ENCODE measurements around the gene ATXN2.

ATXN2 gene

GRCh38 chr12:111505601-111506036, 93.5 kb downstream of the ATXN2 start:
- no peak for TF ChIP-seq EP300 (IDR thresholded peaks at IDR 0.05; ENCODE audit: borderline replicate concordance)
- TF ChIP-seq MAX (IDR thresholded peaks at IDR 0.05): no peak
- TF ChIP-seq FOXM1 (IDR thresholded peaks at IDR 0.05; ENCODE audit: borderline replicate concordance, low read depth): no peak
- no peak for TF ChIP-seq TEAD4 (IDR thresholded peaks at IDR 0.05)

- no peak for TF ChIP-seq EP300 (IDR thresholded peaks at IDR 0.05; ENCODE audit: borderline replicate concordance)
Observed at GRCh38 chr12:111503116-111503515, 96.0 kb downstream of the ATXN2 start.

- TF ChIP-seq FOXM1 (IDR thresholded peaks at IDR 0.05; ENCODE audit: borderline replicate concordance, low read depth) (no peak), EP300 (IDR thresholded peaks at IDR 0.05; ENCODE audit: borderline replicate concordance) (no peak), CREB1 (IDR thresholded peaks at IDR 0.05; ENCODE audit: low read depth) (no peak), NFIC (IDR thresholded peaks at IDR 0.05) (no peak), EGR1 (IDR thresholded peaks at IDR 0.05) (no peak), YY1 (IDR thresholded peaks at IDR 0.05; ENCODE audit: low read depth) (no peak), CEBPB (IDR thresholded peaks at IDR 0.05) (no peak), RAD21 (IDR thresholded peaks at IDR 0.05; ENCODE audit: low read depth) (no peak), TEAD4 (IDR thresholded peaks at IDR 0.05) (no peak), TAF1 (IDR thresholded peaks at IDR 0.05; ENCODE audit: low read depth) (no peak), MAX (IDR thresholded peaks at IDR 0.05) (no peak), TCF12 (IDR thresholded peaks at IDR 0.05; ENCODE audit: low read depth) (no peak), ZBTB7A (IDR thresholded peaks at IDR 0.05; ENCODE audit: low read depth) (no peak)
- TF ChIP-seq, protein P1, sequence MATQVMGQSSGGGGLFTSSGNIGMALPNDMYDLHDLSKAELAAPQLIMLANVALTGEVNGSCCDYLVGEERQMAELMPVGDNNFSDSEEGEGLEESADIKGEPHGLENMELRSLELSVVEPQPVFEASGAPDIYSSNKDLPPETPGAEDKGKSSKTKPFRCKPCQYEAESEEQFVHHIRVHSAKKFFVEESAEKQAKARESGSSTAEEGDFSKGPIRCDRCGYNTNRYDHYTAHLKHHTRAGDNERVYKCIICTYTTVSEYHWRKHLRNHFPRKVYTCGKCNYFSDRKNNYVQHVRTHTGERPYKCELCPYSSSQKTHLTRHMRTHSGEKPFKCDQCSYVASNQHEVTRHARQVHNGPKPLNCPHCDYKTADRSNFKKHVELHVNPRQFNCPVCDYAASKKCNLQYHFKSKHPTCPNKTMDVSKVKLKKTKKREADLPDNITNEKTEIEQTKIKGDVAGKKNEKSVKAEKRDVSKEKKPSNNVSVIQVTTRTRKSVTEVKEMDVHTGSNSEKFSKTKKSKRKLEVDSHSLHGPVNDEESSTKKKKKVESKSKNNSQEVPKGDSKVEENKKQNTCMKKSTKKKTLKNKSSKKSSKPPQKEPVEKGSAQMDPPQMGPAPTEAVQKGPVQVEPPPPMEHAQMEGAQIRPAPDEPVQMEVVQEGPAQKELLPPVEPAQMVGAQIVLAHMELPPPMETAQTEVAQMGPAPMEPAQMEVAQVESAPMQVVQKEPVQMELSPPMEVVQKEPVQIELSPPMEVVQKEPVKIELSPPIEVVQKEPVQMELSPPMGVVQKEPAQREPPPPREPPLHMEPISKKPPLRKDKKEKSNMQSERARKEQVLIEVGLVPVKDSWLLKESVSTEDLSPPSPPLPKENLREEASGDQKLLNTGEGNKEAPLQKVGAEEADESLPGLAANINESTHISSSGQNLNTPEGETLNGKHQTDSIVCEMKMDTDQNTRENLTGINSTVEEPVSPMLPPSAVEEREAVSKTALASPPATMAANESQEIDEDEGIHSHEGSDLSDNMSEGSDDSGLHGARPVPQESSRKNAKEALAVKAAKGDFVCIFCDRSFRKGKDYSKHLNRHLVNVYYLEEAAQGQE (IDR thresholded peaks at IDR 0.05; ENCODE audit: low read depth): no peak
- TF ChIP-seq, protein P2, sequence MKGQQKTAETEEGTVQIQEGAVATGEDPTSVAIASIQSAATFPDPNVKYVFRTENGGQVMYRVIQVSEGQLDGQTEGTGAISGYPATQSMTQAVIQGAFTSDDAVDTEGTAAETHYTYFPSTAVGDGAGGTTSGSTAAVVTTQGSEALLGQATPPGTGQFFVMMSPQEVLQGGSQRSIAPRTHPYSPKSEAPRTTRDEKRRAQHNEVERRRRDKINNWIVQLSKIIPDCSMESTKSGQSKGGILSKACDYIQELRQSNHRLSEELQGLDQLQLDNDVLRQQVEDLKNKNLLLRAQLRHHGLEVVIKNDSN (IDR thresholded peaks at IDR 0.05): no peak
Observed at GRCh38 chr12:111494676-111495075, 104.4 kb downstream of the ATXN2 start.

GRCh38 chr12:111488798-111489197, 110.3 kb downstream of the ATXN2 start:
- TF ChIP-seq CREB1 (IDR thresholded peaks at IDR 0.05; ENCODE audit: low read depth) (no peak), TEAD4 (IDR thresholded peaks at IDR 0.05) (no peak), EP300 (IDR thresholded peaks at IDR 0.05; ENCODE audit: borderline replicate concordance) (no peak), ZBTB7A (IDR thresholded peaks at IDR 0.05; ENCODE audit: low read depth) (no peak), YY1 (IDR thresholded peaks at IDR 0.05; ENCODE audit: low read depth) (no peak), TCF12 (IDR thresholded peaks at IDR 0.05; ENCODE audit: low read depth) (no peak), CEBPB (IDR thresholded peaks at IDR 0.05) (no peak), RAD21 (IDR thresholded peaks at IDR 0.05; ENCODE audit: low read depth) (no peak)
- TF ChIP-seq, protein P2 (IDR thresholded peaks at IDR 0.05): no peak

DNA sequence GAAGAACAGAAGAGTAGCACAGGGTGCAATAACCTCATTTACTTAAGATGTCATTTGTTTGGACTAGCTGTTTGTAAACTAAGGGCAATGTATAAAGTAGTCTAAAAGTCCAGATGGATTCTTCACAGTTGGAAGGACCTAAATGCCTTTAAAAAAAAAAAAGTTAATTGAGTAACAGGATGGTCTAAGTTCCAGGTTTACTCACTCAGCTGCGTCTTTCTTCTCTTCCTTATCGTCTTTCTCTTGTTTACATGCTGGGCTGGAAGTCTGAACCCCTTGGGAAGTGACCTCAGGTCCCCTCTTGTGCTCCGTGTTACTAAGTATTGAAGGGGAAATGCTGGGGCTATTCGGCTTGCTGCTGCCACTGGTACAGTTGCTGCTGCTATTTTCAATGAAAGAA, 110.8 kb downstream of the ATXN2 start:
- TF ChIP-seq CREB1 (IDR thresholded peaks at IDR 0.05; ENCODE audit: low read depth) (no peak), TEAD4 (IDR thresholded peaks at IDR 0.05) (no peak), MAX (IDR thresholded peaks at IDR 0.05) (no peak), TCF12 (IDR thresholded peaks at IDR 0.05; ENCODE audit: low read depth) (no peak), RAD21 (IDR thresholded peaks at IDR 0.05; ENCODE audit: low read depth) (no peak), EP300 (IDR thresholded peaks at IDR 0.05; ENCODE audit: borderline replicate concordance) (no peak), CEBPB (IDR thresholded peaks at IDR 0.05) (no peak), YY1 (IDR thresholded peaks at IDR 0.05; ENCODE audit: low read depth) (no peak), ZBTB7A (IDR thresholded peaks at IDR 0.05; ENCODE audit: low read depth) (no peak), FOXM1 (IDR thresholded peaks at IDR 0.05; ENCODE audit: borderline replicate concordance, low read depth) (no peak)
- TF ChIP-seq, protein P2 (IDR thresholded peaks at IDR 0.05): no peak

DNA sequence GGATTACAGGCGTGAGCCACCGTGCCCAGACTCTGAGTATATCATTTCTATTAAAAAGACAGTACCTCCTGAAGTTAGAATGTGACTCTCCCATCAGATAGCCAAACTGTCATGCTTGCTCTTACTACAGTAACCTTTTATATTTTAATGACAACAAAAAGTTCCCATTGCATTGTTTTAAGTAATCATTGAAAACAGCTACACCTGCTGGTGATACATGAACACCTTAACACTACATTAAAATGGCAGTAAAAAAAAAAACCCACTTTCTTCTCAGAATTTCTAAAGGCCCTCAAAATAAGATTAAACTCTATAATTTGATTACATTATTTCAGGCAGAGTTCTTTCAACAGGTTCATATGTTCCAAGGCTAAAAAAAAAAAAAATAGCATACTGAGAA, 116.7 kb downstream of the ATXN2 start:
- TF ChIP-seq YY1 (IDR thresholded peaks at IDR 0.05; ENCODE audit: low read depth): no peak
- no peak for TF ChIP-seq NFIC (IDR thresholded peaks at IDR 0.05)
- TF ChIP-seq EP300 (IDR thresholded peaks at IDR 0.05; ENCODE audit: borderline replicate concordance): no peak
- TF ChIP-seq ZBTB7A (IDR thresholded peaks at IDR 0.05; ENCODE audit: low read depth): no peak
- TF ChIP-seq CREB1 (IDR thresholded peaks at IDR 0.05; ENCODE audit: low read depth): no peak

- TF ChIP-seq, protein P1 (IDR thresholded peaks at IDR 0.05; ENCODE audit: low read depth): no peak
- no peak for TF ChIP-seq TAF1 (IDR thresholded peaks at IDR 0.05; ENCODE audit: low read depth)
- TF ChIP-seq EGR1 (IDR thresholded peaks at IDR 0.05): no peak
- TF ChIP-seq TEAD4 (IDR thresholded peaks at IDR 0.05): no peak
- no peak for TF ChIP-seq TCF12 (IDR thresholded peaks at IDR 0.05; ENCODE audit: low read depth)
- no peak for TF ChIP-seq RAD21 (IDR thresholded peaks at IDR 0.05; ENCODE audit: low read depth)
- no peak for TF ChIP-seq NFIC (IDR thresholded peaks at IDR 0.05)
Observed at GRCh38 chr12:111471236-111471635, 127.9 kb downstream of the ATXN2 start.

Data from Ishikawa (cell line).